Smooth muscle cell (in vitro differentiated cells): ENCODE data around the gene FANCI. TPM values are rescaled to one million over a fixed set of nuclear protein-coding genes. Genes with fewer than 3 reads are reported as not detected.

Experiments
- DNase-seq: peaks from one replicate; lab custom pipeline; 2025; ENCODE audit not compliant: unreplicated experiment; lab: John Stamatoyannopoulos, UW
- H2AFZ ChIP-seq: fragments of 200-600 bp; sonication (generic); 2 replicates; pipeline ENCODE4 v1.6.0; 2016; ENCODE audit warnings: antibody characterized with exemption, low read depth, mild to moderate bottlenecking
- H3F3A ChIP-seq: fragments of 200-600 bp; sonication (generic); 2 replicates; pipeline ENCODE4 v1.6.0; 2017; ENCODE audit warnings: antibody characterized with exemption, low read depth
- H3K27ac ChIP-seq: fragments of 200-600 bp; sonication (generic); 2 replicates; pipeline ENCODE4 v1.5.1; 2016; ENCODE audit warnings: low read depth, mild to moderate bottlenecking
- H3K27me3 ChIP-seq: fragments of 200-600 bp; sonication (generic); 2 replicates; pipeline ENCODE4 v1.6.1; 2016; ENCODE audit warnings: low read depth, mild to moderate bottlenecking
- H3K36me3 ChIP-seq: fragments of 200-600 bp; sonication (generic); 2 replicates; pipeline ENCODE4 v1.5.1; 2016; ENCODE audit warnings: low read depth
- H3K4me1 ChIP-seq: fragments of 200-600 bp; sonication (generic); 2 replicates; pipeline ENCODE4 v1.5.1; 2016; ENCODE audit warnings: low read depth
- H3K4me2 ChIP-seq: fragments of 200-600 bp; sonication (generic); 2 replicates; pipeline ENCODE4 v1.6.0; 2016; ENCODE audit warnings: mild to moderate bottlenecking
- H3K4me3 ChIP-seq: fragments of 200-600 bp; sonication (generic); 2 replicates; pipeline ENCODE4 v1.5.1; 2016; ENCODE audit warnings: mild to moderate bottlenecking
- H3K79me2 ChIP-seq: fragments of 200-600 bp; sonication (generic); 2 replicates; pipeline ENCODE4 v1.6.0; 2016; ENCODE audit warnings: low read depth, mild to moderate bottlenecking
- H3K9ac ChIP-seq: fragments of 200-600 bp; sonication (generic); 2 replicates; pipeline ENCODE4 v1.6.0; 2016; ENCODE audit warnings: low read depth
- H3K9me3 ChIP-seq: fragments of 200-600 bp; sonication (generic); replicated peaks from 2 replicates; pipeline ENCODE4 v1.5.1; 2016; ENCODE audit warnings: low read depth
- H4K20me1 ChIP-seq: fragments of 200-600 bp; sonication (generic); 2 replicates; pipeline ENCODE4 v1.6.0; 2016; ENCODE audit warnings: low read depth
- CTCF ChIP-seq: fragments of 200-600 bp; sonication (generic); IDR thresholded peaks from 2 replicates; pipeline ENCODE4 v1.5.1; 2017; ENCODE audit warnings: borderline replicate concordance, mild to moderate bottlenecking, antibody characterized with exemption; ENCODE audit not compliant: insufficient read depth, poor library complexity, severe bottlenecking
- WGBS: methylation state at CpG from one replicate; pipeline ENCODE4 v1.1.7; 2016; ENCODE audit warnings: low lambda C conversion rate; 5-methylcytosine and 5-hydroxymethylcytosine counted together
- polyA plus RNA-seq: library from polyadenylated mRNA; unstranded; fragments of >200 nt; fragmentation: Nextera tagmentation; extraction: Ambion mirVana; gene quantifications from 2 replicates; pipeline ENCODE4 v1.2.1, GENCODE V29; 2016
- total RNA-seq: library from RNA; depleted of rRNA; stranded (reverse); fragments of >200 nt; gene quantifications from 2 replicates; pipeline ENCODE4 v1.2.3, GENCODE V29; 2014

The FANCI gene
- total and polyA plus RNA-seq, 2 experiments from 2014 or later = 7.0 to 13.8 TPM

GRCh38 chr15:89196241-89196640 lies 47.5 kb upstream of the FANCI start:
- no peaks in the 10 kb centered on the region for H3K36me3 ChIP-seq
- H3K4me3 ChIP-seq = no peak overlapping the region
- H3K27ac ChIP-seq = no peak overlapping the region
- no peaks in the 10 kb centered on the region for H3K79me2 ChIP-seq
- DNase-seq = no peak
- no peak overlapping the region for H3K4me2 ChIP-seq
- TF ChIP-seq CTCF = no peak
- H3K9ac ChIP-seq = no peak overlapping the region
- no peaks in the 10 kb centered on the region for H3K27me3 ChIP-seq
- no peaks in the 10 kb centered on the region for H3K9me3 ChIP-seq
- no peaks in the 10 kb centered on the region for H4K20me1 ChIP-seq
- WGBS = 92% methylated on average over 6 of the region's 6 CpGs
- H3K4me1 ChIP-seq = peaks cover 30% of the 10 kb centered on the region
- no peaks in the 10 kb centered on the region for H3F3A ChIP-seq
- H2AFZ ChIP-seq = no peak overlapping the region

GRCh38 chr15:89196994-89197393 lies 46.8 kb upstream of the FANCI start:
- no peak for DNase-seq
- TF ChIP-seq CTCF = no peak
- H3K36me3 ChIP-seq = no peaks in the 10 kb centered on the region
- no peaks in the 10 kb centered on the region for H3F3A ChIP-seq
- no peaks in the 10 kb centered on the region for H3K27me3 ChIP-seq
- H3K27ac ChIP-seq = no peak overlapping the region
- H3K9ac ChIP-seq = no peak overlapping the region
- H3K9me3 ChIP-seq = no peaks in the 10 kb centered on the region
- H2AFZ ChIP-seq = no peak overlapping the region
- H4K20me1 ChIP-seq = no peaks in the 10 kb centered on the region
- H3K4me3 ChIP-seq = no peak overlapping the region
- no peaks in the 10 kb centered on the region for H3K79me2 ChIP-seq
- peaks cover 30% of the 10 kb centered on the region for H3K4me1 ChIP-seq
- no peak overlapping the region for H3K4me2 ChIP-seq
- 92% methylated on average over 7 of the region's 7 CpGs for WGBS

- H3K27ac ChIP-seq = no peak overlapping the region
Observed at GRCh38 chr15:89197503-89197971, 46.2 kb upstream of the FANCI start.

More at GRCh38 chr15:89197503-89197971, 46.2 kb upstream of the FANCI start:
- Histone ChIP-seq H3K4me3 (no peak overlapping the region), H3K27me3 (no peaks in the 10 kb centered on the region), H3K9me3 (no peaks in the 10 kb centered on the region), H3K4me1 (peaks cover 30% of the 10 kb centered on the region), H3F3A (no peaks in the 10 kb centered on the region), H3K9ac (no peak overlapping the region), H3K36me3 (no peaks in the 10 kb centered on the region), H3K4me2 (no peak overlapping the region), H2AFZ (no peak overlapping the region), H4K20me1 (no peaks in the 10 kb centered on the region), H3K79me2 (no peaks in the 10 kb centered on the region)
- WGBS = 48% methylated on average over 4 of the region's 4 CpGs
- TF ChIP-seq CTCF = no peak
- DNase-seq = no peak
